Right lobe of liver (tissue), 4 donors: Measurements from ENCODE around the gene STK11IP.

Experiments used
- CTCF ChIP-seq, 4 donors: fragments of 200-600 bp in 3 of 4; fragments of 450-650 bp in 1 of 4; IDR thresholded peaks; one replicate each; pipeline versions ENCODE4 v1.5.1 to v1.8.0; 2016 to 2022; ENCODE audit warnings: antibody characterized with exemption in 4 of 4, mild to moderate bottlenecking in 2 of 4
- POLR2A ChIP-seq: fragments of 450-650 bp; IDR thresholded peaks from one replicate; pipeline ENCODE4 v1.6.1; 2017; ENCODE audit warnings: antibody characterized with exemption, mild to moderate bottlenecking
- donor health status: DM: no; HTN: no; CAD: no.
- donor health status: DM: no; HTN: no; CAD: no.
- donor health status: DM: no; HTN: yes; CAD: no.

- TF ChIP-seq CTCF (IDR thresholded peaks at IDR 0.05) (no peak), POLR2A (no peak)
These were observed 28.9 kb downstream of the STK11IP start for GRCh38 chr2:219626540-219626939.
